Activated effector memory CD4-positive, alpha-beta T cell treated with anti-CD3 and anti-CD28 coated beads, Interleukin-2, amount 50 U/mL, for 16 hours (primary cell): ENCODE data around the gene WFDC9.
"Not testable (repeated sequence)": the region's sequence is repeated elsewhere in the genome, so short reads cannot be mapped to it uniquely, and the experiment has no call there.

Experiments
- DNase-seq: peaks from one replicate; pipeline ENCODE4 v3.0.0-alpha.2; 2020

WFDC9 gene

DNA sequence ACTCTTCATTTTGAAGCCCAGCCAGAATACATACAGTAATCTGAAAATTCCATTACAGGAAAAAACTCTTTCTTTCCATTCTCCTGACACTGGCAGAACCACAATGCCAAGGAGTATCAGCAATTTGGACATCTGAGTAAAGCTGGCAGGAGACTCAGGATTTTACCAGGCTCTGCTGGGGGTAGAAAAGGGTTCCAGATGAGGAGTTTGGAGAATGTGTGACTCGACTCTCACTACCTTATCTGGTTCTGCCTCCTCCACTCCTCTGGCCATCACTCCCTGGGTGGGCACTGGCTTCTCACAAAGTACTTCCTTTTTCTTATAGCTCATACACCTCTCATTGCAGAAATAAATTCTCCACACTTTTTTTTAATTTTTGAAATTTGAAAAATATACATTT is 41.4 kb downstream of the WFDC9 start:
- DNase-seq, result no peak

GRCh38 chr20:45588800-45589199 is 42.3 kb downstream of the WFDC9 start:
- DNase-seq, result no peak

GRCh38 chr20:45585986-45586385 is 45.1 kb downstream of the WFDC9 start:
- DNase-seq, result not testable (repeated sequence)

DNA sequence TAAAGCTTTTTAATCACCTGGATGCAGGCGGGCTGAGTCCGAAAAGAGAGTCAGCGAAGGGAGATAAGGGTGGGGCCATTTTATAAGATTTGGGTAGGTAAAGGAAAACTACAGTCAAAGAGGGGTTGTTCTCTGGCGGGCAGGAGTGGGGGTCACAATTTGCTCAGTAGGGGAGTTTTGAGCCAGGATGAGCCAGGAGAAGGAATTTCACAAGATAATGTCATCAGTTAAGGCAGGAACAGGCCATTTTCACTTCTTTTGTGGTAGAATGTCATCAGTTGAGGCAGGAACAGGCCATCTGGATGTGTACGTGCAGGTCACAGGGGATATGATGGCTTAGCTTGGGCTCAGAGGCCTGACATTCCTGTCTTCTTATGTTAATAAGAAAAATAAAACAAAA is 46.8 kb downstream of the WFDC9 start:
- not testable (repeated sequence) for DNase-seq

- no peak for DNase-seq
These were observed 47.6 kb downstream of the WFDC9 start for GRCh38 chr20:45583502-45583901.

GRCh38 chr20:45581702-45582101 is 49.4 kb downstream of the WFDC9 start:
- no peak for DNase-seq

DNA sequence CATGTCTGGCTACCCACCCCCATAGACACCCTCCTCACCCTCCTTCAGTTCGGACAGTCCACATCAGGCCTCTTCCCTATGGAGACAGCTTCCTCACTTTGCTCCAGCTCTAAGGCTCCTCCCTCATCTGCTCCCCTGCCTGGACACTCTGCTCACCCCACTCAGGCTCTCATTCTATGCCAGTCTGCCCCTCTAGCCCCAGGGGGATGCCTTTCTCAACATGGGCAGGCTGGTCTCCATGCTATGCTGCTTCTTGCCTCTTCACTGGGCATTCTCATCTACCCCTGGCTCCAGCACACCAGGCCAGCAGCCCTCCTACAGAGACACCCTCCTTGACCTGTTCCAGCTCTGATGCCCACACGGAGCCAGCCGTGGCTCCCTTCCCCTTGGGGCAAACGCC is 51.9 kb downstream of the WFDC9 start, which contains the start of gene WFDC8:
Gene WFDC8 (minus strand): TSS at position 101 of the 400 bp plus-strand sequence. CDS start 37 bp downstream, at position 64.
- no peak for DNase-seq

DNA sequence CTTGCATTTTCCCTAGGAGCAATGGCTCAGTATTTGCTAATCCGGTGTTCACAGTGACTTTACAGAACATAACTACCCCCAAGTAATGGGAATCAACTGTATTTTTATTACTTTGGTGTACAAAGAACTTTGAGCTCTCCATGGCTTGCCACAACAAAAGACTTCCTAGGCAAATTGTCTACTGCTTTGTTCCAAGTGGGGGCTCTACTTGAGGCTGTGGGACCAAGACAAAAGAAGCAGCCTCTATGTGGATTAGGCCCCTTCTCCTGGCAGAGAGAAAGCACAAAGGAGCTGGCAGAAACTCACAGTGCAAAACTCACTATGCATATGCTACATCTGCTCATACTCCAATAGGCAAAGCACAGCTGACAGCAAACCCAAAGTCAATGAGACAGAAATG is 52.9 kb downstream of the WFDC9 start:
- no peak for DNase-seq

DNA sequence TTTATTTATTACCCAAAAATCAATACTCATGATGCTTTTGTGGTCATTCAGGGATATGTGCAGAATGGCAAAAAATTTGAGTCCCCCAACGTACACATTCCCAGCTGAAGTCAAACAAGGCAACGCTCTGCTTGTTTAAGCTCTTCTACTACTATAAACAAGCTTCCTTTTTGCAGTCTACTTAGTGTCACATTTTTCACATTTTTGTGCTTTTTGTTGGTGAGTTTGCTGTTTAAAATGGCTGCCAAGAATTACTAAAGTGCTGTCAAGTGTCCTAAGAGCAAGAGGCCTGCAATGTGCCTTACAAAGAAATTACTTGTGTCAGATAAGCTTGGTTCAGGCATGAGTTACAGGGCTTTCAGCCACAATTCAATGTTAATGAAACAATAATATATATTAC is 54.1 kb downstream of the WFDC9 start:
- no peak for DNase-seq

DNA sequence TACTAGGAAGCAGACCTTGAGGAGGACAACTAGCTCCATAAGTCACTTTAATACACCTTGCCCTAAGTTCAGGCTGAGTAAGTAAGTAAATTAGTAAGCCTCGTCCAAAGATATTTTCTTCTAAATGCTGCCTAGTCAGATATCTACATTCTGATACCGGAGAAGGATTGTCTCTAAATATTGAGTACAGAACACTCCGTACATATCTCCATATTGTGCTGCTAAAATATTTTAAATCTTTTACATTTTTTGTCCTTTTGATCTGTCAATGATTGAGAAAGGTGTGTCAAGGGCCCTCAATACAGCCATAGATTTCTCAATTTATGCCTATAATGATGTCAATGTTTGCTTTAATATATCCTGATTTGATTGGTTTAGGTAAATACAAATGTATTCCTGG is 55.2 kb downstream of the WFDC9 start:
- no peak for DNase-seq

- DNase-seq, result not testable (repeated sequence)
These were observed 61.4 kb downstream of the WFDC9 start for GRCh38 chr20:45569650-45570049.

- DNase-seq, result no peak
These were observed 66.3 kb downstream of the WFDC9 start for GRCh38 chr20:45564760-45565276.
